Thyroid gland (tissue), 4 donors: Measurements from ENCODE around the gene TAF3.

Source experiments
- POLR2A ChIP-seq, 2 donors: fragments of 450-650 bp; IDR thresholded peaks; one replicate each; pipeline ENCODE4 v1.6.1; 2017; ENCODE audit warnings: antibody characterized with exemption in 2 of 2, mild to moderate bottlenecking in 2 of 2, moderate library complexity in 1 of 2
- TF ChIP-seq, protein P1 (sequence below), 6 experiments: fragments of 200-600 bp in 3 of 6; fragments of 450-650 bp in 3 of 6; sonication (generic) in 3 of 6; IDR thresholded peaks; one replicate each; pipeline ENCODE4 v1.5.1; 2016 to 2019; ENCODE audit warnings: antibody characterized with exemption in 6 of 6, mild to moderate bottlenecking in 2 of 6, inconsistent platforms in 1 of 6, moderate library complexity in 1 of 6

- TF ChIP-seq, protein P1, sequence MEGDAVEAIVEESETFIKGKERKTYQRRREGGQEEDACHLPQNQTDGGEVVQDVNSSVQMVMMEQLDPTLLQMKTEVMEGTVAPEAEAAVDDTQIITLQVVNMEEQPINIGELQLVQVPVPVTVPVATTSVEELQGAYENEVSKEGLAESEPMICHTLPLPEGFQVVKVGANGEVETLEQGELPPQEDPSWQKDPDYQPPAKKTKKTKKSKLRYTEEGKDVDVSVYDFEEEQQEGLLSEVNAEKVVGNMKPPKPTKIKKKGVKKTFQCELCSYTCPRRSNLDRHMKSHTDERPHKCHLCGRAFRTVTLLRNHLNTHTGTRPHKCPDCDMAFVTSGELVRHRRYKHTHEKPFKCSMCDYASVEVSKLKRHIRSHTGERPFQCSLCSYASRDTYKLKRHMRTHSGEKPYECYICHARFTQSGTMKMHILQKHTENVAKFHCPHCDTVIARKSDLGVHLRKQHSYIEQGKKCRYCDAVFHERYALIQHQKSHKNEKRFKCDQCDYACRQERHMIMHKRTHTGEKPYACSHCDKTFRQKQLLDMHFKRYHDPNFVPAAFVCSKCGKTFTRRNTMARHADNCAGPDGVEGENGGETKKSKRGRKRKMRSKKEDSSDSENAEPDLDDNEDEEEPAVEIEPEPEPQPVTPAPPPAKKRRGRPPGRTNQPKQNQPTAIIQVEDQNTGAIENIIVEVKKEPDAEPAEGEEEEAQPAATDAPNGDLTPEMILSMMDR (IDR thresholded peaks at IDR 0.05), result no peak
- no peak for TF ChIP-seq POLR2A (IDR thresholded peaks at IDR 0.05)
These were observed 83.0 kb downstream of the TAF3 start for GRCh38 chr10:7901256-7901655.
